Stomach (tissue), 4 donors: Measurements from ENCODE around the gene DHCR24.

Experiments
- EP300 ChIP-seq: sonication (generic); formaldehyde crosslinking; IDR thresholded peaks from one replicate; pipeline ENCODE4 v1.6.1; 2017; ENCODE audit warnings: antibody characterized with exemption
- POLR2A ChIP-seq, 4 donors: fragments of 450-650 bp; IDR thresholded peaks; one replicate each; pipeline ENCODE4 v1.6.1; 2016; ENCODE audit warnings: antibody characterized with exemption in 4 of 4, control low read depth in 2 of 4, mild to moderate bottlenecking in 1 of 4, moderate library complexity in 1 of 4
- TF ChIP-seq, protein P1 (sequence below), 7 experiments: fragments of 450-650 bp in 4 of 7; fragments of 200-600 bp in 3 of 7; sonication (generic) in 3 of 7; IDR thresholded peaks; one replicate each; pipeline ENCODE4 v1.5.1; 2016 to 2019; ENCODE audit warnings: antibody characterized with exemption in 7 of 7, control low read depth in 2 of 7, mild to moderate bottlenecking in 1 of 7

DNA sequence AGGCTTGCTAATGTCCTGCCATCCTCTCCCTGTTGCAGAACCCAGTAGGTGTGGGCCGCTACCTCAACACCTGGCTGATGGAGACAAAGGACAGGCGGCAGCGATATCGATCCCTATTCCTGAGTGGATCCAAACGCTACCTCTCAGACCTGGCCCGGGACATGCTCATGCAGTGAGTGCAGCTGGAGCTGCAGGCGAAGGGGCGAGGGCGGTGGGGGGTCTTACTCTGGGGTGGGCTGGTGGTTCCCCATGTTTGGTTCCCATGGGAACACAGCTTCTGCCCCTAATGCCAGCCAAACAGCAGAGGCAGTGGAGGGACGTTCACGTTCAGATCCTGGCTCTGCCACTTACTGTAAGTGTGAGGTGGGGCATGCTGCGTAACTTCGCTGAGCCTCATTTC lies 70.0 kb downstream of the DHCR24 start:
- TF ChIP-seq, protein P1, sequence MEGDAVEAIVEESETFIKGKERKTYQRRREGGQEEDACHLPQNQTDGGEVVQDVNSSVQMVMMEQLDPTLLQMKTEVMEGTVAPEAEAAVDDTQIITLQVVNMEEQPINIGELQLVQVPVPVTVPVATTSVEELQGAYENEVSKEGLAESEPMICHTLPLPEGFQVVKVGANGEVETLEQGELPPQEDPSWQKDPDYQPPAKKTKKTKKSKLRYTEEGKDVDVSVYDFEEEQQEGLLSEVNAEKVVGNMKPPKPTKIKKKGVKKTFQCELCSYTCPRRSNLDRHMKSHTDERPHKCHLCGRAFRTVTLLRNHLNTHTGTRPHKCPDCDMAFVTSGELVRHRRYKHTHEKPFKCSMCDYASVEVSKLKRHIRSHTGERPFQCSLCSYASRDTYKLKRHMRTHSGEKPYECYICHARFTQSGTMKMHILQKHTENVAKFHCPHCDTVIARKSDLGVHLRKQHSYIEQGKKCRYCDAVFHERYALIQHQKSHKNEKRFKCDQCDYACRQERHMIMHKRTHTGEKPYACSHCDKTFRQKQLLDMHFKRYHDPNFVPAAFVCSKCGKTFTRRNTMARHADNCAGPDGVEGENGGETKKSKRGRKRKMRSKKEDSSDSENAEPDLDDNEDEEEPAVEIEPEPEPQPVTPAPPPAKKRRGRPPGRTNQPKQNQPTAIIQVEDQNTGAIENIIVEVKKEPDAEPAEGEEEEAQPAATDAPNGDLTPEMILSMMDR (IDR thresholded peaks at IDR 0.05): no peak
- TF ChIP-seq POLR2A (IDR thresholded peaks at IDR 0.05): no peak
- no peak for TF ChIP-seq EP300
